ENCODE measurements around the gene CRTC1.

Gene CRTC1

GRCh38 chr19:18775586-18776287 is 92.3 kb downstream of the CRTC1 start:
- WGBS, result 89% methylated on average over 33 of the region's 33 CpGs
- no peak overlapping the region for H3K9ac ChIP-seq (ENCODE audit: low read depth, low read length)
- H3K36me3 ChIP-seq (ENCODE audit: insufficient read depth, low read length), result no peaks in the 10 kb centered on the region
- peaks cover 99% of the 10 kb centered on the region for H3K27me3 ChIP-seq (ENCODE audit: insufficient read depth, low read length)
- no peak overlapping the region for H3K4me3 ChIP-seq (ENCODE audit: low read length)
- no peaks in the 10 kb centered on the region for H3K4me1 ChIP-seq (ENCODE audit: insufficient read depth, low read length)
- H3K9me3 ChIP-seq (ENCODE audit: insufficient read depth, low read depth, low read length), result no peaks in the 10 kb centered on the region
- H3K27ac ChIP-seq (ENCODE audit: low read depth, low read length), result no peak overlapping the region

DNA sequence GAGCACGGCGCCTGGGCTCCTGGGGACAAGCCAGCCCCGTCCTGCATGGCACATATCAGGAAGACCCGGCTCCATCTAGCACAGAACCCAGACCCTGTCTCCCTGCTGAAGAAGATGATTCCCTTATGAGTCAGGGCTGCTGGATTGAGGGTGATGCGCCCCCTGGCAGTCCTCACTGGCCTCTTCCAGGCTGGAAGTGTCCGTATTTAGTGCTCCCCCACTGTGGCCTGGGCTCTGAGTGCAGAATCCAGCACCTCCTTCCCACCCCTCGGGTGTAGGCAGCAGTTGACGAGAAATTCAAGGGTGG is 92.8 kb downstream of the CRTC1 start:
- WGBS, result 68% methylated on average over 8 of the region's 8 CpGs
- no peaks in the 10 kb centered on the region for H3K36me3 ChIP-seq (ENCODE audit: insufficient read depth, low read length)
- peaks cover 100% of the 10 kb centered on the region for H3K27me3 ChIP-seq (ENCODE audit: insufficient read depth, low read length)
- H3K4me3 ChIP-seq (ENCODE audit: low read length), result no peak overlapping the region
- no peak overlapping the region for H3K27ac ChIP-seq (ENCODE audit: low read depth, low read length)
- no peaks in the 10 kb centered on the region for H3K4me1 ChIP-seq (ENCODE audit: insufficient read depth, low read length)
- H3K9ac ChIP-seq (ENCODE audit: low read depth, low read length), result no peak overlapping the region
- no peaks in the 10 kb centered on the region for H3K9me3 ChIP-seq (ENCODE audit: insufficient read depth, low read depth, low read length)

GRCh38 chr19:18776736-18777135 is 93.3 kb downstream of the CRTC1 start:
- H3K4me1 ChIP-seq (ENCODE audit: insufficient read depth, low read length), result no peaks in the 10 kb centered on the region
- WGBS, result 64% methylated on average over 12 of the region's 12 CpGs
- no peaks in the 10 kb centered on the region for H3K9me3 ChIP-seq (ENCODE audit: insufficient read depth, low read depth, low read length)
- no peak overlapping the region for H3K9ac ChIP-seq (ENCODE audit: low read depth, low read length)
- H3K27me3 ChIP-seq (ENCODE audit: insufficient read depth, low read length), result peaks cover 100% of the 10 kb centered on the region
- H3K27ac ChIP-seq (ENCODE audit: low read depth, low read length), result no peak overlapping the region
- H3K36me3 ChIP-seq (ENCODE audit: insufficient read depth, low read length), result no peaks in the 10 kb centered on the region
- H3K4me3 ChIP-seq (ENCODE audit: low read length), result no peak overlapping the region

DNA sequence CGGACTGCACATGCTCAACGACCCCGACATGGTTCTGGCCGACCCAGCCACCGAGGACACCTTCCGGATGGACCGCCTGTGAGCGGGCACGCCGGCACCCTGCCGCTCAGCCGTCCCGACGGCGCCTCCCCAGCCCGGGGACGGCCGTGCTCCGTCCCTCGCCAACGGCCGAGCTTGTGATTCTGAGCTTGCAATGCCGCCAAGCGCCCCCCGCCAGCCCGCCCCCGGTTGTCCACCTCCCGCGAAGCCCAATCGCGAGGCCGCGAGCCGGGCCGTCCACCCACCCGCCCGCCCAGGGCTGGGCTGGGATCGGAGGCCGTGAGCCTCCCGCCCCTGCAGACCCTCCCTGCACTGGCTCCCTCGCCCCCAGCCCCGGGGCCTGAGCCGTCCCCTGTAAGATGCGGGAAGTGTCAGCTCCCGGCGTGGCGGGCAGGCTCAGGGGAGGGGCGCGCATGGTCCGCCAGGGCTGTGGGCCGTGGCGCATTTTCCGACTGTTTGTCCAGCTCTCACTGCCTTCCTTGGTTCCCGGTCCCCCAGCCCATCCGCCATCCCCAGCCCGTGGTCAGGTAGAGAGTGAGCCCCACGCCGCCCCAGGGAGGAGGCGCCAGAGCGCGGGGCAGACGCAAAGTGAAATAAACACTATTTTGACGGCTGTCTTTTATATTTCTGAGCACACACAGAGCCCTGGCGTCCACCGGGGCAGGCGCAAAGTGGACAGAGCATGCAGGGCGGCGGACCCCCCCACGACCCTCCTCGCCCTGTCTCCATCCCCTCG is 94.0 kb downstream of the CRTC1 start:
- Histone ChIP-seq H3K4me3 (ENCODE audit: low read length) (no peak overlapping the region), H3K9me3 (ENCODE audit: insufficient read depth, low read depth, low read length) (no peaks in the 10 kb centered on the region), H3K27ac (ENCODE audit: low read depth, low read length) (no peak overlapping the region), H3K36me3 (ENCODE audit: insufficient read depth, low read length) (no peaks in the 10 kb centered on the region), H3K27me3 (ENCODE audit: insufficient read depth, low read length) (peaks cover 100% of the 10 kb centered on the region), H3K4me1 (ENCODE audit: insufficient read depth, low read length) (no peaks in the 10 kb centered on the region), H3K9ac (ENCODE audit: low read depth, low read length) (no peak overlapping the region)
- 42% methylated on average over 71 of the region's 71 CpGs for WGBS

DNA sequence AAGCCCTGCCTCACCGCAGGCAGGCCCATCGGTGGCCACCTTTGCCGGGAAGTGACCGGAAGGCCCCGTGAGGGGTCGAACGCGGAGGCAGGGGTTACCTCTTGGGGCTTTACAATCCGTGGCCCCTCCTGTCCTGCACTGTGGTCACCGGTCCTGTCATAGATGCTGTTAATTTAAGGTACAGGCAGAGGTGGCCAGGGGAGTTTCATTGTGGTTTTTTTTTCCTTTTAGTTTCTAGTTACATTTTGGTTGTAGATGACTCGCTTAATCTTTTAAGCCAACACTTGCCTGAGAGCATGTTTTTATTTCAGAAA is 94.6 kb downstream of the CRTC1 start:
- H3K9ac ChIP-seq (ENCODE audit: low read depth, low read length), result no peak overlapping the region
- H3K27me3 ChIP-seq (ENCODE audit: insufficient read depth, low read length), result peaks cover 100% of the 10 kb centered on the region
- H3K36me3 ChIP-seq (ENCODE audit: insufficient read depth, low read length), result no peaks in the 10 kb centered on the region
- H3K27ac ChIP-seq (ENCODE audit: low read depth, low read length), result no peak overlapping the region
- H3K4me3 ChIP-seq (ENCODE audit: low read length), result no peak overlapping the region
- H3K9me3 ChIP-seq (ENCODE audit: insufficient read depth, low read depth, low read length), result no peaks in the 10 kb centered on the region
- no peaks in the 10 kb centered on the region for H3K4me1 ChIP-seq (ENCODE audit: insufficient read depth, low read length)
- 54% methylated on average over 10 of the region's 11 CpGs for WGBS

DNA sequence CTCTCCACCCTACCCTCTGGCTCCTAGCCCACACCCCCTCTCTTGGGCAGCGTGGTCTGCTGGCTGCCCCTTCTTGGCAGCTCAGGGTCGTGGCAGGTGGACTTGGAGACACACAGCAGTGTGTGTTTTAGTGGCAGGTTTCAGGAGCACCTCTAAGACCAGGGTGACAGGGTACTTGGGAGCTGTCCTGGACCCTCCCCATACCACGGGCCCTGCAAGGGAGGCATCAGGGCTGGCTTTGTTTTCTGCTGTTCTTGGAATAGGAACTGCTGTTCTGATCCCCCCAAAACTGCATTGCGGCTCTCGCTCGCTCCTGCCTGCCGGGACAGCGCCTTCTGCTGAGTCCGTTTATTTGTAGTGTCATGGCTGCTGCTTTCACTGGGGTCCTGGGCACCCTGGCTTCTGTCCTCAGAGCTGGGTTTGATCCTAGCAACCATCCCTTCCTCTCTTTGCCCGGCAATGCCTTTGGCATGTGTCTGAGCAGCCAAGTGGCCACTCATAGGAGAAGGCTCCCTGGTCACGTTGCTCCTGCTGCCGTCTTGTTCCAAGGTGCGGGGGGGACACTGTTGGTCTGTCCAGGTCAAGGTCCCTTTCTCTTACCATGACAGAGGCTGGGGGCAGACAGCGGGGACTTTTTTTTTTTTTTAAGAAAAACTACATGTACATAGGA is 95.5 kb downstream of the CRTC1 start:
- no peaks in the 10 kb centered on the region for H3K9me3 ChIP-seq (ENCODE audit: insufficient read depth, low read depth, low read length)
- WGBS, result 78% methylated on average over 13 of the region's 14 CpGs
- no peaks in the 10 kb centered on the region for H3K4me1 ChIP-seq (ENCODE audit: insufficient read depth, low read length)
- peaks cover 100% of the 10 kb centered on the region for H3K27me3 ChIP-seq (ENCODE audit: insufficient read depth, low read length)
- H3K27ac ChIP-seq (ENCODE audit: low read depth, low read length), result no peak overlapping the region
- H3K9ac ChIP-seq (ENCODE audit: low read depth, low read length), result no peak overlapping the region
- no peak overlapping the region for H3K4me3 ChIP-seq (ENCODE audit: low read length)
- H3K36me3 ChIP-seq (ENCODE audit: insufficient read depth, low read length), result no peaks in the 10 kb centered on the region

- Histone ChIP-seq H3K9ac (ENCODE audit: low read depth, low read length) (no peak overlapping the region), H3K4me3 (ENCODE audit: low read length) (no peak overlapping the region), H3K9me3 (ENCODE audit: insufficient read depth, low read depth, low read length) (no peaks in the 10 kb centered on the region), H3K27me3 (ENCODE audit: insufficient read depth, low read length) (peaks cover 99% of the 10 kb centered on the region), H3K36me3 (ENCODE audit: insufficient read depth, low read length) (no peaks in the 10 kb centered on the region), H3K27ac (ENCODE audit: low read depth, low read length) (no peak overlapping the region), H3K4me1 (ENCODE audit: insufficient read depth, low read length) (no peaks in the 10 kb centered on the region)
- 86% methylated on average over 17 of the region's 17 CpGs for WGBS
These were observed 96.6 kb downstream of the CRTC1 start for GRCh38 chr19:18780081-18780480.

DNA sequence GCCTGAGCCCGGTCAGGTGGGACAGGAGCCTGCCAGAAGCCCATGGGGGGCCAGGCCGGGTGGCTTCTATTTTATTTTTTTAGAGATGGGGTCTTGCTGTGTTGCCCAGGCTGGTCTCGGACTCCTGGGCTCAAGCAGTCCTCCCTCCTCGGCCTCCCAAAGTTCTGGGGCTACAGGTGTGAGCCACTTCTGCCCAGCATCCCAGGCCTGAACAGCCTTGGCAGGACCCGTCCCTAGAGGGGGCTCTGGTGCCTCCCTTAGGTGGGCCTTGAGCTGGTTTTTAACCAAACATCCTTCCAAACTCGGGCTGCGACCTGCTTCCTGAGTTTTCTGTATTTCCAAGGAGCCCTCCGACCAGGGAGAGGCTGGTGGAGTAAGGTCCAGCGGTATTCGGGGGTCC is 97.2 kb downstream of the CRTC1 start:
- H3K9ac ChIP-seq (ENCODE audit: low read depth, low read length), result no peak overlapping the region
- H3K9me3 ChIP-seq (ENCODE audit: insufficient read depth, low read depth, low read length), result no peaks in the 10 kb centered on the region
- no peaks in the 10 kb centered on the region for H3K36me3 ChIP-seq (ENCODE audit: insufficient read depth, low read length)
- no peak overlapping the region for H3K4me3 ChIP-seq (ENCODE audit: low read length)
- peaks cover 3% of the 10 kb centered on the region; the same call in 1 of the 2 replicates for H3K4me1 ChIP-seq (ENCODE audit: insufficient read depth, low read length)
- 66% methylated on average over 10 of the region's 10 CpGs for WGBS
- peaks cover 98% of the 10 kb centered on the region for H3K27me3 ChIP-seq (ENCODE audit: insufficient read depth, low read length)
- no peak overlapping the region for H3K27ac ChIP-seq (ENCODE audit: low read depth, low read length)

DNA sequence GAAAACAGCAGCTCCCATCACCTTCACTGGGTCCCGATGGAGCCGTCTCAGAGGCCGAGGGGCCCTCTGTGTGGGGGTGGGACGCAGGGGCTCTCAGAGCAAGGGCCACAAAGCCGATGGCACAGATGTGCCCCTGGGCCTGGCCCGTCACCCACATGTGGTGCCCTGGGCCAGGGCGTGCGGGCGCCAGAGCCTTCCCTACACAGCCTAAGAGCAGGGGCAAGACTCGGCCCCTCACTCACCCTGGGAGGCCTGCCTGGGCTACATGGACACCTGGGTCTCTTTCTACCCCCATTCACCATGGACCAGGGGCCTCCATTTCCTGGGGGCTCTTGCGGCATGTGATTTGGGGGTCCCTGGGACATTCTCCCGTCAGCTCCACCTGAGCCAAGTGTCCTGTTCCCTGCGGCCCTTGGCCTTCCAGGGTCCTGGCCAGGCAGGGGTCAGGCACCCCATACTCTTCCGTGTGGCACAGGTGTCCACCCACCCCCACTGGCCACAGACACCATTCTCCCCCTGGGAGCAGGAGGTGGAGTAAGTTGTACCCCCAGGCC is 97.6 kb downstream of the CRTC1 start:
- peaks cover 98% of the 10 kb centered on the region for H3K27me3 ChIP-seq (ENCODE audit: insufficient read depth, low read length)

DNA sequence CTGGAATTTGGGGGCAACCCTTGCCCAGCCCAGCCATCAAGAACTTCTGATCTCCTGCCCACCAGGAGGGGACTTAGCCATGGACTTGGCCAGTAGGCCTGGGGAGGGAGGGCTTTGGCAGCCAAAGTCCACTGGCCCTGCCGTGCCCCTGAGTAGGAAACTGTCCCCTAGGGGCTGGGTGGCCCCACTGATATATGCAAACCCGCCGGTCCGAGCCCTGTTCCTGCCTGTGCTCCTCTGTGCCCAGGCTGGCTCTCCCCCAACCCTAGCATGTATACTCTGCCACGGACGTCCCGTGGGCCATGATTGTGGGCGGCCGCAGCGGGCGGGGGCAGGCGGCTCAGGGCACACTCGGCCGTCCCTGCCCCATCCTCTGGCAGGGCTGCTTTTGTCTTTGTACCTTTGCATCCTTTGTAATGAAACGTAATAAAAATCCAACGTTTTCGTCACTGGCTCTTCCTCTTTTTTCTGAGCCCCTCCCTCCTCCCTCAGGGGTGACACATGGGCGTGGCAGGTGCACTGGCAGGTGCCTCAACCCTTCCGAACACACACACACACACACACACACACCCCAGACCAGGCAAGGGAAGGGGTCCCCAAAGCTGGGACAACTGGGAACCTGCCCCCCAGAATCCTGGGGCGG is 98.5 kb downstream of the CRTC1 start:
- peaks cover 98% of the 10 kb centered on the region for H3K27me3 ChIP-seq (ENCODE audit: insufficient read depth, low read length)
- H3K36me3 ChIP-seq (ENCODE audit: insufficient read depth, low read length), result no peaks in the 10 kb centered on the region
- peaks cover 3% of the 10 kb centered on the region; the same call in 1 of the 2 replicates for H3K4me1 ChIP-seq (ENCODE audit: insufficient read depth, low read length)
- H3K9ac ChIP-seq (ENCODE audit: low read depth, low read length), result no peak overlapping the region
- H3K4me3 ChIP-seq (ENCODE audit: low read length), result no peak overlapping the region
- H3K9me3 ChIP-seq (ENCODE audit: insufficient read depth, low read depth, low read length), result no peaks in the 10 kb centered on the region
- WGBS, result 83% methylated on average over 20 of the region's 20 CpGs
- H3K27ac ChIP-seq (ENCODE audit: low read depth, low read length), result no peak overlapping the region

More for the DNA sequence above, 97.6 kb downstream of the CRTC1 start:
- Histone ChIP-seq H3K9me3 (ENCODE audit: insufficient read depth, low read depth, low read length) (no peaks in the 10 kb centered on the region), H3K27ac (ENCODE audit: low read depth, low read length) (no peak overlapping the region), H3K4me3 (ENCODE audit: low read length) (no peak overlapping the region), H3K36me3 (ENCODE audit: insufficient read depth, low read length) (no peaks in the 10 kb centered on the region), H3K9ac (ENCODE audit: low read depth, low read length) (no peak overlapping the region), H3K4me1 (ENCODE audit: insufficient read depth, low read length) (peaks cover 3% of the 10 kb centered on the region; the same call in 1 of the 2 replicates)
- WGBS, result 88% methylated on average over 14 of the region's 14 CpGs
